ENCODE data around the gene CFHR2. TPM values are rescaled to one million over a fixed set of nuclear protein-coding genes. Genes with fewer than 3 reads are reported as not detected.

The CFHR2 gene
- not detected for total RNA-seq

GRCh38 chr1:196943568-196943967 is at the start of gene CFHR2:
CFHR2 (plus strand) TSS chr1:196943738; CDS start chr1:196943881, 143 bp downstream.

GRCh38 chr1:196977278-196977677 is 33.7 kb downstream of the CFHR2 start, which contains the start of gene CFHR5:
CFHR5 (plus strand) TSS chr1:196977556; CDS start chr1:196977665, 109 bp downstream.

Small RNAs within 50 kb of the gene (small RNA-seq; reads per million reads assigned to genes)
- not detected for gene AL139418.1 (ENCODE audit: low replicate concordance)

Other genes starting within 250 kb of the CFHR2 start
- gene CFHR3, start 168.9 kb upstream of the CFHR2 start, total RNA-seq, result 0.23 TPM
- not detected for gene CFHR1, start 124.0 kb upstream of the CFHR2 start, total RNA-seq
- not detected for gene CFHR4, start 55.7 kb upstream of the CFHR2 start, total RNA-seq
- not detected for gene CFHR5, start 33.8 kb downstream of the CFHR2 start, total RNA-seq
- gene F13B, start 123.5 kb downstream of the CFHR2 start, total RNA-seq, result not detected
- 12.7 TPM for gene ASPM, start 202.9 kb downstream of the CFHR2 start, total RNA-seq